PFSK-1 (cell line): ENCODE data around the gene NLRP6.

Source experiments
- POLR2AphosphoS5 ChIP-seq: IDR thresholded peaks from 2 replicates; pipeline ENCODE4 v1.6.1; 2012; ENCODE audit warnings: low read depth, mild to moderate bottlenecking, control low read depth, low read length, moderate library complexity
- TF ChIP-seq, protein P1 (sequence below), 2 experiments: IDR thresholded peaks; 2 replicates each; pipeline versions ENCODE4 v1.6.1 to v1.8.0; 2011 to 2012; ENCODE audit warnings: low read depth in 2 of 2, low read length in 2 of 2, control low read depth in 1 of 2, inconsistent platforms in 1 of 2, mild to moderate bottlenecking in 1 of 2, moderate library complexity in 1 of 2; ENCODE audit not compliant: insufficient read depth in 1 of 2

DNA sequence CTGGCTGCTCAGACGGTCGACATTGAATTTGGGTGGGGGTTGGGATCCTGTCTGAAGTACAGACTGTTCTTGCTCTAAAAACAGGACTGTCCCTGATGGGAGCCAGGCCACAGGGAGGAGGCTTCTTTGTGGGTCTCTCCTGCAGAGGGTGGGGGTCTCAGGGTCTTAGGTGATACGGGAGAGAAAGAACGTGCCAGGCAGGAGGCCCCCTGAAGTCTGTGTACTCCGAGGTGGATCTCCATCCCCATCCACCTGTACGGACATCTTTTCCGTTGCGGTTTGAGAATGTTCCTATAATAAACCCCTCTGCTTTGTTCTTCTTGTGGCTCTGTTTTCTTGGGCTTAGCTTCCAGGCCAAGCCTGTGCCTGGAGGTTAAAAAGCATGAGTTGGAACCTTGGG is 25.5 kb upstream of the NLRP6 start:
- TF ChIP-seq POLR2AphosphoS5 = no peak; the same call in 1 of the 2 replicates
- TF ChIP-seq, protein P1, sequence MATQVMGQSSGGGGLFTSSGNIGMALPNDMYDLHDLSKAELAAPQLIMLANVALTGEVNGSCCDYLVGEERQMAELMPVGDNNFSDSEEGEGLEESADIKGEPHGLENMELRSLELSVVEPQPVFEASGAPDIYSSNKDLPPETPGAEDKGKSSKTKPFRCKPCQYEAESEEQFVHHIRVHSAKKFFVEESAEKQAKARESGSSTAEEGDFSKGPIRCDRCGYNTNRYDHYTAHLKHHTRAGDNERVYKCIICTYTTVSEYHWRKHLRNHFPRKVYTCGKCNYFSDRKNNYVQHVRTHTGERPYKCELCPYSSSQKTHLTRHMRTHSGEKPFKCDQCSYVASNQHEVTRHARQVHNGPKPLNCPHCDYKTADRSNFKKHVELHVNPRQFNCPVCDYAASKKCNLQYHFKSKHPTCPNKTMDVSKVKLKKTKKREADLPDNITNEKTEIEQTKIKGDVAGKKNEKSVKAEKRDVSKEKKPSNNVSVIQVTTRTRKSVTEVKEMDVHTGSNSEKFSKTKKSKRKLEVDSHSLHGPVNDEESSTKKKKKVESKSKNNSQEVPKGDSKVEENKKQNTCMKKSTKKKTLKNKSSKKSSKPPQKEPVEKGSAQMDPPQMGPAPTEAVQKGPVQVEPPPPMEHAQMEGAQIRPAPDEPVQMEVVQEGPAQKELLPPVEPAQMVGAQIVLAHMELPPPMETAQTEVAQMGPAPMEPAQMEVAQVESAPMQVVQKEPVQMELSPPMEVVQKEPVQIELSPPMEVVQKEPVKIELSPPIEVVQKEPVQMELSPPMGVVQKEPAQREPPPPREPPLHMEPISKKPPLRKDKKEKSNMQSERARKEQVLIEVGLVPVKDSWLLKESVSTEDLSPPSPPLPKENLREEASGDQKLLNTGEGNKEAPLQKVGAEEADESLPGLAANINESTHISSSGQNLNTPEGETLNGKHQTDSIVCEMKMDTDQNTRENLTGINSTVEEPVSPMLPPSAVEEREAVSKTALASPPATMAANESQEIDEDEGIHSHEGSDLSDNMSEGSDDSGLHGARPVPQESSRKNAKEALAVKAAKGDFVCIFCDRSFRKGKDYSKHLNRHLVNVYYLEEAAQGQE (IDR thresholded peaks at IDR 0.05; ENCODE audit: insufficient read depth in 1 of 2, low read depth in 2 of 2, low read length in 2 of 2) = no peak
